Measurements from ENCODE around the gene PTPRE. TPM values are rescaled to one million over a fixed set of nuclear protein-coding genes. Genes with fewer than 3 reads are reported as not detected.

Gene PTPRE
- total and polyA plus RNA-seq, 2 of the 4 experiments (the other 2 are of a cell fraction) = 0.34 to 0.54 TPM

- in situ Hi-C loops (cut with MboI; ENCODE audit: low sequenced_read_pairs) = no loop called here
- Histone ChIP-seq H2BK5ac (ENCODE audit: low read depth, low read length, poor library complexity, severe bottlenecking) (no peak overlapping the region), H2AK5ac (ENCODE audit: low read depth, low read length) (no peak overlapping the region), H3K18ac (ENCODE audit: low read depth, low read length) (no peak overlapping the region), H3K79me1 (ENCODE audit: low read depth in 1 of 2, low read length in 2 of 2) (no peaks in the 10 kb centered on the region), H4K91ac (ENCODE audit: insufficient read depth, low read depth, low read length) (no peak overlapping the region), H3K9ac (ENCODE audit: low read depth, low read length) (no peak overlapping the region), H2BK15ac (ENCODE audit: low read depth, low read length) (no peak overlapping the region), H4K8ac (ENCODE audit: low read depth in 2 of 2, low read length in 2 of 2) (no peak overlapping the region), H2BK120ac (ENCODE audit: low read depth, low read length) (no peak overlapping the region), H3K36me3 (ENCODE audit: control insufficient read depth, insufficient read depth, low read length) (no peaks in the 10 kb centered on the region), H3K9me3 (ENCODE audit: control insufficient read depth, insufficient read depth, low read length) (no peaks in the 10 kb centered on the region), H3K27ac (ENCODE audit: insufficient read depth, low read length) (no peak overlapping the region), H2AFZ (replicated peaks; ENCODE audit: low read length, poor library complexity) (no peak overlapping the region), H3K14ac (replicated peaks; ENCODE audit: low read depth, low read length) (no peak overlapping the region), H4K20me1 (ENCODE audit: insufficient read depth, low read length) (no peaks in the 10 kb centered on the region), H2AK9ac (replicated peaks; ENCODE audit: low read depth, low read length, poor library complexity) (no peak overlapping the region), H3K9me1 (ENCODE audit: insufficient read depth, low read length) (no peaks in the 10 kb centered on the region), H3K4me3 (ENCODE audit: insufficient read depth, low read depth, low read length) (no peak overlapping the region), H3K4me2 (ENCODE audit: low read depth, low read length) (no peak overlapping the region), H3K4me1 (ENCODE audit: control insufficient read depth, insufficient read depth, low read length) (peaks cover 2% of the 10 kb centered on the region), H3K56ac (ENCODE audit: extremely low read depth, insufficient read depth, low read length) (no peak overlapping the region), H3K23ac (ENCODE audit: low read depth, low read length) (no peak overlapping the region), H4K5ac (ENCODE audit: low read depth, low read length) (no peak overlapping the region), H2BK20ac (ENCODE audit: low read depth, low read length) (no peak overlapping the region), H3K27me3 (ENCODE audit: control insufficient read depth, insufficient read depth, low read length) (no peaks in the 10 kb centered on the region), H3K4ac (ENCODE audit: low read depth, low read length) (no peak overlapping the region)
- CTCF ChIA-PET = interaction anchor here (0.5 to 3.3 kb wide), 9 partner anchors 7 to 118 kb away, joined by 3 to 17 read pairs (median 3); no protein-coding TSS in a partner anchor
- intact Hi-C loops (cut with micrococcal nuclease) = no loop called here
- TF ChIP-seq CTCF (conservative IDR thresholded peaks at IDR 0.05; ENCODE audit: low read depth, low read length) (no peak), RFX5 (IDR thresholded peaks at IDR 0.05; ENCODE audit: low read depth, low read length) (no peak), CEBPB (IDR thresholded peaks at IDR 0.05; ENCODE audit: low read depth, low read length) (no peak), FOS (IDR thresholded peaks at IDR 0.05; ENCODE audit: low read depth, low read length) (no peak), CHD1 (IDR thresholded peaks at IDR 0.05; ENCODE audit: low read depth, low read length) (no peak), NFE2L2 (IDR thresholded peaks at IDR 0.05; ENCODE audit: low read depth, low read length) (no peak), SMC3 (IDR thresholded peaks at IDR 0.05; ENCODE audit: low read depth, low read length) (no peak), MAZ (IDR thresholded peaks at IDR 0.05; ENCODE audit: borderline replicate concordance, low read depth, low read length) (no peak)
- dilution Hi-C loops (cut with HindIII; ENCODE audit: low sequenced_read_pairs, unreplicated experiment) = no loop called here
- POLR2A ChIA-PET (ENCODE audit: unreplicated experiment) = no interaction called here
- BruUV-seq (replicated peaks) = no TSS peak
- DNase-seq (no peak), ATAC-seq (ENCODE audit: low read depth) (no peak)
- WGBS, 2 experiments (ENCODE audit: extremely low coverage in 2 of 2, insufficient read length in 1 of 2) = 67% methylated on average over 3 of the region's 9 CpGs; no CpG with 5 or more reads in 1 of the 2 experiments
Measured at GRCh38 chr10:128036011-128036615, 129.2 kb downstream of the PTPRE start.
